Measurements from ENCODE around the gene APBB1. TPM values are rescaled to one million over a fixed set of nuclear protein-coding genes. Genes with fewer than 3 reads are reported as not detected.

APBB1 gene
- polyA plus RNA-seq, 1 of the 3 experiments (the other 2 are of a cell fraction), result 35.9 TPM

- CTCF ChIA-PET, result interaction anchor here (0.6 to 14.2 kb wide), 86 partner anchors 9 to 380 kb away, joined by 3 to 360 read pairs (median 5); partner anchors contain the start of genes APBB1, ARFIP2, HPX and ILK
- Histone ChIP-seq H3K27ac (ENCODE audit: low read depth in 2 of 2, low read length in 1 of 2) (no peak overlapping the region), H3K4me3 (ENCODE audit: low read depth in 2 of 2, low read length in 1 of 2) (no peak overlapping the region), H3K4me2 (no peak overlapping the region), H3K79me2 (ENCODE audit: insufficient read depth) (no peaks in the 10 kb centered on the region), H3F3A (replicated peaks; ENCODE audit: insufficient read depth) (no peaks in the 10 kb centered on the region), H3K9me3 (no peaks in the 10 kb centered on the region), H3K9ac (no peak overlapping the region), H2AFZ (ENCODE audit: low read depth) (no peak overlapping the region), H3K9me2 (no peaks in the 10 kb centered on the region), H3K36me3 (replicated peaks in 1 of 2; ENCODE audit: control insufficient read depth in 1 of 2, insufficient read depth in 2 of 2, low read length in 1 of 2) (no peaks in the 10 kb centered on the region), H3K27me3 (ENCODE audit: insufficient read depth) (no peaks in the 10 kb centered on the region; the same call in 1 of the 2 replicates), H3K4me1 (ENCODE audit: control insufficient read depth in 1 of 2, insufficient read depth in 2 of 2, low read depth in 1 of 2, low read length in 1 of 2) (no peaks in the 10 kb centered on the region; a peak in 1 of 4 replicates), H4K20me1 (ENCODE audit: insufficient read depth) (no peaks in the 10 kb centered on the region)
- TF ChIP-seq YY1 (IDR thresholded peaks at IDR 0.05; ENCODE audit: low read depth) (no peak), SIN3A (IDR thresholded peaks at IDR 0.05; ENCODE audit: borderline replicate concordance, low read depth, low read length) (no peak), TEAD4 (IDR thresholded peaks at IDR 0.05; ENCODE audit: borderline replicate concordance, insufficient read depth) (no peak), EZH2phosphoT487 (IDR thresholded peaks at IDR 0.05; ENCODE audit: borderline replicate concordance, low read depth) (no peak), EP300 (IDR thresholded peaks at IDR 0.05; ENCODE audit: borderline replicate concordance in 1 of 2, low read depth in 1 of 2, low read length in 1 of 2) (no peak), USF2 (IDR thresholded peaks at IDR 0.05; ENCODE audit: borderline replicate concordance, low read depth, low read length) (no peak), TCF12 (IDR thresholded peaks at IDR 0.05) (no peak), GABPA (IDR thresholded peaks at IDR 0.05; ENCODE audit: low read depth) (no peak), IRF3 (IDR thresholded peaks at IDR 0.05; ENCODE audit: low read depth, low read length) (no peak), CHD2 (IDR thresholded peaks at IDR 0.05; ENCODE audit: low read length, partially characterized antibody) (no peak), TAF1 (IDR thresholded peaks at IDR 0.05; ENCODE audit: borderline replicate concordance, low read depth, low read length) (no peak), POLR2AphosphoS5 (IDR thresholded peaks at IDR 0.05; ENCODE audit: low read depth, low read length) (no peak), RAD21 (IDR thresholded peaks at IDR 0.05; ENCODE audit: low read length) (no peak), REST (IDR thresholded peaks at IDR 0.05; ENCODE audit: low read depth, low read length) (no peak), FOSL2 (IDR thresholded peaks at IDR 0.05; ENCODE audit: borderline replicate concordance, low read depth) (no peak), MXI1 (IDR thresholded peaks at IDR 0.05; ENCODE audit: low read depth, low read length) (no peak), ELF1 (IDR thresholded peaks at IDR 0.05) (no peak), MEF2A (IDR thresholded peaks at IDR 0.05; ENCODE audit: borderline replicate concordance, low read depth) (no peak)
- POLR2A ChIA-PET, result interaction anchor here (1.1 to 1.7 kb wide), 2 partner anchors 65 to 95 kb away, joined by 4 to 5 read pairs; partner anchors contain the start of gene TRIM3
- no peak for DNase-seq
- 47% methylated on average over 5 of the region's 5 CpGs for WGBS (ENCODE audit: low lambda C conversion rate)
Measured at GRCh38 chr11:6378640-6378989, 40.3 kb downstream of the APBB1 start.

Measured in SK-N-SH (cell line).